ENCODE measurements around the gene CPEB3.
"Not testable (repeated sequence)": the region's sequence is repeated elsewhere in the genome, so short reads cannot be mapped to it uniquely, and the experiment has no call there.

CPEB3 gene

DNA sequence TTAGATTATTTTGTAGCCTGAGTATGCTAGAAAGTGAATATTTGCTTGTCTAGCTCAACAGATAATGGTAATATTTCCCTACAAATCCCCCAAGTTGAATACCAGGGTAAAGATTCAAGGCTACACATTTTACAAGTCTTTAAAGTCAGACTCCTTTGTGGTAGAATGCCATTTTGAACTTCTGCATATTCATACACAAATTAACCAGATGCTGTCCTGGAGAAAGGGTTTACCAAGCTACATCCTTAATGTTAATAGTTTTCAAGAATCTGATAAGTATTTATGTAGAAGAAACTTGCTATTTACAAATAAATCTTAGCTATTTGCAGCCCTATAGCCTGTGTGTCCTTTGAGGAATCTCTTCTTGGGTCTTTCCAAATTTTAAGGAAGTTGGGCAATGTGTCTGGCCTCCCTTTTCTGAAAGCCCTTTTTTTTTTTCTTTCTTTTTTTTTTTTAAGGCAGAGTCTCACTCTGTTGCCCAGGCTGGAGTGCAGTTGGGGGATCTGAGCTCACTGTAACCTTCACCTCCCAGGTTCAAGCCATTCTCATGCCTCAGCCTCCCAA lies 82.6 kb downstream of the CPEB3 start:
- no peak for DNase-seq

DNA sequence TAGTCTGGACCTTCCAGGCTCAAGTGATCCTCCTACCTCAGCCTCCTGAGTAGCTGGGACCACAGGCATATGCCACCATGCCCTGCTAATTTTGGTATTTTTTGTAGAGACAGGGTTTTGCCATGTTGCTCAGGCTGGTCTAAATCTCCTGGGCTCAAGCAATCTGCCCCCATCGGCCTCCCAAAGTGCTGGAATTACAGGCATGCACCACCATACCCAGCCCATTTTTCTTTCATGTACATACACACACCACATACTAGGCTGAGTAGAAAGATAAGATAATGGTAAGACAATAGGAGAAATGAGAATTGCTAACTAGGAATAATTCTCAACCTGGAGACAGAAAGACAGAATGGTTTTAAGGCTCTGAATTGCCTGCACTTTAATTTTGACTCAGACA lies 83.8 kb downstream of the CPEB3 start:
- no peak for DNase-seq

DNA sequence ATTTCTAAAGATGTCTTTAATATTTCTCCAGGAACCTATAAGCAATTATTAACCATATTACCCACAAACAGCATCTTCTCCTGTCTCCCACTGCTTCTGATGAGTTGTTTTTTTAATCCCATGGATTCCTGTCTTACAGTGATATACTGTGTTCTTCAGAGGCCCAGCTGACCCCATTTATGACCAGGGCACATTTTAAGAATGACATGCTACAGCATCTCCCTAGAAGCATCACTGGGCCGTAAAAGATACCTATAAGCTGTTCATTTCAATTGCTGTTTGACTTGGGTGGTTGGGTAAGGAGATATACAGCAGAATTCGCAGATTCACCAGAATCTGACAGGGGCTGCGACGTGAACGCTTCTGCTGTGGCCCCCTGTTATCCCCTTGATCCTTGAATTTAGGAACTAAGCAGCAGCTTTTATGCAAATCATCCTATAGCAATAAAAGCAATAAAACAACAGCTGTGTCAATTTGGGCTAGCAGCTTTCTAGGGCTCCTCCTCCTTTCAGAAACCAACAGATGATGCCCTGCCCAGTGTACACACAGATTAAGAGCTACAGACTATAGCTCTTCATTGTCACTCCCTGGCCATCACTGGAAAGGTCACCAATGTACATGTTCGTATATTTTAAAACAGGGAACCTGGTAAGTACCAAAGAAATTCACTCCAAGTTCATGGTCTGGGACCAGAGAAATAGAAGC lies 86.8 kb downstream of the CPEB3 start:
- no peak for DNase-seq

DNA sequence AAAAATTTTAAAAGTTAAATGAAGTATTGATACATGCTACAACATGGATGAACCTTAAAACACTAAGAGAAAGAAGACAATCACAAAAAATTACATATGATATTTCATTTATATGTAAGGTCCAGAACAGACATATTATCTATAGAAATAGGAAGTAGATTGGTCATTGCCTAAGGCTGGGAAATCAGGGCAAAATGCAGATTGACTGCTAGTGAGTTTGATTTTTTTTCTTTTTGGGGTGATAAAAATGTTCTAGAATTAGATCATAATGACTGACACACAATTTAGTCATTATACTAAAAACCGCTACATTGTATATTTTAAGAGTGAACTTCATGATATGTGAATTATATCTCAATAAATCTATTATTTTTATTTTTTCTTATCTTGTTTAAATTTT lies 88.3 kb downstream of the CPEB3 start:
- DNase-seq: no peak

DNA sequence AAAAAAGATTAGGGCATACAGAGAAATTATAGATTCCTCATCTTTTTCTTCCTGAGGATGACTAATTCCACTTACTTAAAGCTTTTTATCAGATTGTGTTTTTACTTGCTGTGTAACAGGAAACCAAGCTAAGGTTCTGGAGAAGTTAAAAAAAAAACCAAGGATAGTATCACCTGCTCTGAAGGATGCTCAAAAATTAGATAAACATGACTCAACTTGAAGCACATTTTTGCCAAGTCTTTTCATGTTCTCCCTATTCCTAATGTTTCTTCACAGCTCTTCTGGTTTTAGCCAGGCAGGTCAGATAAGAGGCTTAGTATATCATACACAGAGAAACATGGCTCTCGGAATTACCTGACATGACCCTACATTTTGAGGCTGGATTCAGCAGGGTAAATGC lies 90.3 kb downstream of the CPEB3 start:
- peak; percentile 4 for DNase-seq

DNA sequence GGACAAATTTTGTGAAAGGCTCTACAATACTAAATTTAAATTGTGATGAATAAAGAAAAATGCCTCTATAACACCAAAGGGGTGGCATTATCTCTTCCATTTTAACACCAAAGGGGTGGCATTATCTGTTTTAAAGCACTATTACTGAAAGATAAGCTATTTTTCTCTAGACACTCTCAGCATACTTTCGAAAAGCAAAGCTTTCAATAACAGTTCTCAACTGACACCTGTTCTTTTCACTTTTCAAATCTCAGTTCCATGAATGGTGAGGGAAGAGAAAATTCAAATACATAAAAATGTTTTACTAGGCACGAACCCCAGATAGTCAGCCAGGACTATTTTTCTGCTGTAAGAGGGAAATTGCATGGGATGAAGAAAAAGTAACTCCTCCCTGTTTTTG lies 103.8 kb downstream of the CPEB3 start:
- DNase-seq: no peak

DNA sequence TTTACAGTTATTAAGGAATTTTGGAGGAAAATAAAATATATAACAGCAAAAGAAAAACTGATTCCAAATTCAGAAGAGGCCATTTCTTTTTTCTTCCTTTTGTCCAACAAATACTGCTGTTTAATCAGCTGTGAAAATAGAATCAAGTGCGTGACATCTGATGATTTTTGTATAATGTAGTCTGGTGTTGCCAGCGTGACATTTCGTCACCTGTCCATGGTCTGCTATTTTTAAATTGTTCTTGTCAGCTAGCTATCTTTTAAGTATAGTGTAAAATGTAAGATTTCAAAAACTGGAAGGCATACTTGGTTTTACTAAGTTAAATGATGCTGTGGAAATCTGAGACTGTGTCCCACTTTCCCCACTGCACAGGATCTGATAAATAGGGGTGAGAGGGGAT lies 105.9 kb downstream of the CPEB3 start:
- no peak for DNase-seq

DNA sequence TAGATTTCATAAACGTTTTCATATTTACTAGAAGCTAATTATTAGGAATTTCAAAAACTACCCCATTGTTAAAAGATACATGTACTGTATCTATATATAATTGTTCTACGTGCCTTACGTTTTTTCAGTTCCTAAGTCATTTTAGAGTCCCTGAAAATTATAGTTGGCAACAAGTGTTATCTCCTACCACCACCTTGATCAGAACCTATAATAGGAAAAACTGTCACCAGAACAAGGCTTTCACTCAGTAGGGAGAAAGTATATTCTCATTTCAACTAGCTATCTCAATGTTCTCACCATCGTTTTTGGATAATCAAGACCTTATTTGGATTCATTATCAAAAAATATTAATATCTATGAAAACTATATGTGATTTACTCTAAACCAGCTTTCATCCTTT lies 107.7 kb downstream of the CPEB3 start:
- DNase-seq: no peak

DNA sequence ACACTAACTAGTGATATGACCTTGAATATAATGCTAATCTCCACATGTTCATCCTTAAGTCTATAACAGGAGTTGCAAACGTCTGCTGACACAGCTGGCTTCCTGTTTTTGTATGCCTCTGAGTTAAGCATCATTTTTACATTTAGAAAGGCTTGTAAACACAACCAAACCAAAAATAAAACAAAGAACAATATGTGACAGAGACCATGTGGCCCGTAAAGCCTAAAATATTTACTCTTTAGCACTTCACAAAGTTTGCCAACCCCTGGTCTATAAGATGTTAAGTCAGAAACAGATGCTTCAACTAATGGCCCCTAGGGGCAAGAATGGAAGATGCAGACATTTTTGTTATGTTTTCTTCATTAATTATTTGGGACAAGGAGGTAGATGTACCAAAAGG lies 109.3 kb downstream of the CPEB3 start:
- no peak for DNase-seq

DNA sequence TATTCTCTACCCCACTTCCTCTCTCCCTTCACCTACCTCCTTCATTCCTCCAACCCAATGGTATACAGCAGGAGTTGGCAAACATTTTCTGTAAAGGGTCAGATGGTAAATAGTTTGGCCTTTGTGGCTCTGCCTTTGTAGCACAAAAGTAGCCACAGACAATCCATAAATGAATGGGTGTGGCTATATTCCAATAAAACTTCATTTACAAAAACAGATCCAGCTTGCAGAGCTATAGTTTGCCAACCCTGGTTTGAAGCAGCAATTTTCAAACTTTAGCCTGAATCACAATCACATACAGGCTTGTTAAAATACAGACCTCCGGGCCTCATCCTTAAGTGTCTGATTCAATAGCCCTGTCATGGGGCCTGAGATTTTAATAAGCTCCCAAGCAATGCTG lies 110.5 kb downstream of the CPEB3 start:
- no peak for DNase-seq

DNA sequence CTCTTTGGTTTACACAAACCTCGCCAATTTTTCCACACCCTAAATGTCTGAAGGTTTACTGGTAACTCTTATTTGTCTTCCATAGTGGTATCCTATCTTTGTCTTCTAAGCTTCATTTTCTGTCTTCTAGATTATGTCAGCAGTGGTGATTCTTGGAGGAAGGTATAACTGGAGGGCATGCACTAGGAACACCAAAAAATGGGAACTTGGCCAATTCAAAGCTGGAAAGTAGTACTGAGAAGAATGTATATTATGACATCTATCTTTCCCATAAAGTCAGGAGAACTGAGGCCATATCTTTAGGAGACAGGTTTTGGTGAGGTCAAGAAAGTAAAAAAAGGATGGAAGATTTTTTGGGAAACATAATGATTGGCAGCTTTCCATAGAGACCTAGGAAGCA lies 113.3 kb downstream of the CPEB3 start:
- peak; percentile 12 for DNase-seq

DNA sequence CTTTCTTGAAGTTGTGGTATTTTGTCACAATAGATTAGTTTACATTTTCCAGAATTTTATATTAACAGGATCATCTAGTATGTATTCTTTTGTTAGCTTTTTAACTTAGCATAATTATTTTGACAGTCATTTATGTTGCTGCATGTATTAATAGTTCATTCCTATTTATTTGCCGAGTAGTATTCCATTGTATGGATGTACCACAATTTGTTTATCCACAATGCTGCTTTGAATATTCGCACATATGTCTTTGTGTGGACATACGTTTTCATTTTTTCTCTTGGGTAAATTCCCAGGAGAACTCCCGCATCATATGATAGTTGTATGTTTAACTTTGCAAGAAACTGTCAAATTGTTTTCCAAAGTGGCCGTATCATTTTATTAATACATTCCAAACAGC lies 115.7 kb downstream of the CPEB3 start:
- no peak for DNase-seq

DNA sequence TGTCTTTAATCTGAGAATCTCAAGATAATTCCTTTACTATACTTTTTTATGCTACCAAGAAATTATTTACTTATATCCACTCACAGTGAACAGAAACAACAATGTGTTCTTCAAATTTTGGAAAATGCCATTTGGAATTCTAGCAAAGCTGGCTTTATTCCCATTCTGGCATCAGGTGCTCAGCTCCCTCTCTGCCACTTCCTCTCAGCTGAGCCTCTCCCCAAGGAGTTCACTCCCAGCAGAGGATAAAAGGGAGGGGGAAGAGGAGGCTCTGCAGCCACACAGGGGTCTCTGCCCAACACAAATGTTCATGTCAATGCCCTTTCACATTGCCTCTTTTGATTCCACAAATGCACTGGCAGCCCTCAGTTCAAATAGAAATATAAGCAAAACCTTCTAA lies 116.9 kb downstream of the CPEB3 start:
- DNase-seq: no peak

DNA sequence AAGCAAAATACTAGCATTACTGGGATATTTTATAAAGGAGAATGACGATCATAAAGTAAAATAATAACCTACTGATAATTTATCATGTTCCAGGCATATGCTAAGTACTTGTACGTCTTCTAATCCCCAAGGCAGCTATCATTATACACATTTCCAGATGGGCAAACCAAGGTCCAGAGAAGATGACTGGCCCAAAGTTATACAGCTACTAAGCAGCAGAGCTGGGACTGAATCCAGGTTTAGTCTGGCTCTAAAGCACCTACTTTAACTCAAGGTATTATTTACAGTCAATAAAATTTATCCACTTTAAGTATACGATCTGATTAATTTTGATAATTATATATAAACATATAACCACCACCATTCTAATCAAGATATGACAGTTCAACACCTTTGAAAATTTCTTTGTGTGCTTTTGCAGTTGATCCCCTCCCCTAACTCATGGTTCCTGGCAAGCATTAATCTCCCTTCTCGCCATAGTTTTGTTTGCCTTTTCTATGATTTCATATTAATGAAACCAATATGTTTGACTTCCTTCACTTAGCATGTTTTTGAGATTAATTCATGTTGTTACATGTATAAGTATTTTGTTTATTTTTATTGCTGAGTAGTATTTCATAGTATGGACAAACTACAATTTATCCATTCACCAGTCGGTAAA lies 126.7 kb downstream of the CPEB3 start:
- DNase-seq: no peak

DNA sequence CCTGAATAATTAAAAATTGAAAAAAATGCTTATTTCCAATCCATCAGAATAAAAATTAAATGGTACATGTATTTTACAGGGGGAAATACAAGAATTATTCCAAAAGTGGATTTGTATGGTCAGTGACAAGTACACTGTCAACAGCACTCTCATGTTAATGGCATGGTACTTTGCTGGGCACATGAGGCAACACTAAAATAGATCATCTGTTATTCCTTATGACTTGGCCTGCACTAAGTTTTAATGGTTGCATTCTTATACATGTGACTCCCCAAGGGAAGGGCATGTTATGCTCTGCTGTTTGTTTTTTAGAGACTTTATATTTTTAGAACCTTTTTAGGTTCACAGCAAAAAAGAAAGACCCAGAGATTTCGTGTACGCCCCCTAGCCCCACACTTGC lies 128.3 kb downstream of the CPEB3 start:
- DNase-seq: no peak

DNA sequence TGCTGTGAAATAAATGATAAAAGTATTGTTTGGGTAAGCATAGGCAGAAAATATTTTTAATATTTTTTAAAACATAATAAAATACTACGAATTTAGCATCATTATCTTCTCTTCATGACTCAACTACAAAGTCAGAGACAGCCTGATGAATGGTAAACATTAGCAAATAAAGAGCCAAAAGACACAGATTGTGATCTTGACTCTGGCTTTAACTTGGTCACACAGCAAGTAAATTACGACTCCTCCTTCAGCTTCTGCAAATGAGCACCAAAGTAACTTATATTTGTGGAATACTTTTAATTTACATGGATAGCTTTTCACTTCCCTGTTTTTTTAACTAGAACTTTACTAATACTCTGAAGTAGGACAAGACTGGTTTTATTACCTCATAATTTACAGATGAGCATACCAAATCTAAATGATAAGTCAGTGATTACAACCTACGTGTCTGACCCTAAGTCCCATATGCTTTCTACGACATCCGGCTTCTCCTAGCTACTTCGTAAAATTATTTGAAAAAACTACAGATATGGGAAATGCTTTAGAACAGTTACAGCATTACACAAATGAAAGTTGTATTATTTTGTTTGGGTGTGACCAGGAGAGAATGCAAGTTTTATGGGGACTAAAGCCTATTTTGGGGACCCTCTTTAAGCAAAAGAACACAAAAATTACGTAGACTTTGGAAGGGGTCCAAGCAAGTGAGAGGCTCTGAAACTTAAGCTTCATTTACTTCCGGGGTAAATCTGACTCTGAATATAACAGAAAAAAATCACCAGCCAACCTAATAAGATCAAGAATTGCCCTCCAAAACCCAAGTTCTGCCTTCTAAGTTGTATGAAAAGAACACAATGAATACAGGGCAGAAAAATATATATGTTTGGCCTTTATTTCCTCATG lies 133.8 kb downstream of the CPEB3 start:
- no peak for DNase-seq

DNA sequence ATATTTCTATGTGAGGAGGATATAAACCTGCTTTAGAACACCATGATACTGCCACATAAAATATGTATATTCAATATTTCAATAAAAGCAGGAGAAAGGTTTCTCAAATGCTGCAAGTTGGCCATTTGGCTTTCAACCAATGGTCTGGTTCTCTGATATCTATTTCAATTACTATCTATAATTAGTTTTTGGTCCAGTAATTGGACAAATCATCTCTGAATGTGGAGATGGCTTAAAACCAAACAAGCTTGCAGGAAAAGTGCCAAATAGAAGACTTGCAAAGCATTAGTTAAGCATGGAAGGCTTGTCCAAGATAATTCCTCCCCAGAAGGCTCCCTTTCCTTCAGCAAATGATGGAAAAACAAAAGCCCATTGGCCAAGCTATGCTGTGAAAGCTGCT lies 140.1 kb downstream of the CPEB3 start:
- DNase-seq: no peak

DNA sequence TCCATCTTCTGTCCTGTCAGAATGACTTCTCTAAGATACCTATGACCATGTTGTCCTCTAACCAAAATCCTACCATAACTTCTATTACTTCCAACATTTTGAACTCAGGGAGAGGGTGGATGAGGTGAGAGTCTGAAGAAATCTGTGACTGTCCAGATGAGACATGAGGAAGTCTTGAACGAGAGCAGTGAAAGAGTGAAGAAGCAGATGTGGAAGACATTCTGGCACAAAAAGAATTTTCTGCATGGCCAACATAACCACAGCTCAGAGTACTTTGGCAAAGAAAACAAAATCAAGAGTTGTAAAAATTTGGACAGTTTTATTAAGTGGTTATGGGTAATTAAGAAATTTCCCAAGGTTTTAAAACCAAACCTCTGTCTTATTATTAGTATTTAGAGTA lies 141.6 kb downstream of the CPEB3 start:
- no peak for DNase-seq

DNA sequence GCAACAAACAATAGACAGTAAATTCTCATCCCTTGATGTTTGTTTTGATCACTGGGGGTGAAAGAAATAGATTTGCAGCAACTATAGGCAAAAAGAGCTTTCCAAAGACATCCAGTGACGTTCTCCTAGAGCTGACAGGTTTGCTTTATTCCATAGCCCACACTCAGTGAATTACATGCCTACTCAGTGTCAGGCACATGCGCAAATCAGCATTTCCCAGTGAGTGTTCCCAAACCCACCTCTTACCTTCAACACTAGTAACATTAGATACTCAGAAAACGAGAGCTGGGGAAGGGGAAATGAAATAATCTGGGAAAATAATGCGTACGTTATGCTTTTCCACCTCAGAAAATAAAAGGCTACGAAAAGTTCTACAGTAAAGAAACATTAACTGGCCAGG lies 144.1 kb downstream of the CPEB3 start:
- no peak for DNase-seq

DNA sequence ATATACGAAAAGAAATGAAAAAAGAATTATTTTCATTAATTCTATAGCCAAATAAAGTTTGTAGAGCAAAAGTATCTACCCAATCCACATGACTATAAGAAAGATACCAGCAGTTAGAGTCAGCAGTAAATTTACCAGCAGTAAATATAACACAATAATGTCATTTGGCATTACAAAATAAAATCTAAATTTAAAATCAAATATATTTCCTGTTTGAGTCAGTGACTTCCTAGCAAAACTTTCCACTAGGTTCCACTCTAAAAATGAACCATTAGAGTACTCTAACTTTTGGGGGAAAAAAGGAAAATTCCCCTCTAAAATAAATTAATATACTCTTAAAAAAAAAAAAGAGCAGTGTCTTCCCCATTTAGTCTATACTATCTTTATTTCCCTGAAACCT lies 144.8 kb downstream of the CPEB3 start:
- no peak for DNase-seq

DNA sequence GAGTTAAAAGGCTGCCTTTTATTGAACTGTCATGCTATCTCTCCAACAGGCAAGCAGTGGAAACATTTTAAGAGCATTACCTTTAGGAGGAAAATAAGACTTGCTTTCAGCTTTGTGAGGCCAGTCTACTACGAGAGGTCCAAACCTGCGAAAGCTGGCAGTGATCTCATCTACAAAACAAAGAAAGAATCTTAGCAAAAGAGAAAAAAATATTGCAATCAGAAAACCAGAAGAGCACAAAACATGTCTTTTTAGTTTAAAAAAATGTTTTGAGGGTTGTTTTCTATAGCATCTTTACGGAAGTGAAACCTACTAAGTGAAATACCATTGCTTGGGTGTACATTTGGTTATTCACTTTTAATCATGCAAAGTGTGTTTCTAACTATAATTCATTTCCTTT lies 147.9 kb downstream of the CPEB3 start:
- DNase-seq: no peak

DNA sequence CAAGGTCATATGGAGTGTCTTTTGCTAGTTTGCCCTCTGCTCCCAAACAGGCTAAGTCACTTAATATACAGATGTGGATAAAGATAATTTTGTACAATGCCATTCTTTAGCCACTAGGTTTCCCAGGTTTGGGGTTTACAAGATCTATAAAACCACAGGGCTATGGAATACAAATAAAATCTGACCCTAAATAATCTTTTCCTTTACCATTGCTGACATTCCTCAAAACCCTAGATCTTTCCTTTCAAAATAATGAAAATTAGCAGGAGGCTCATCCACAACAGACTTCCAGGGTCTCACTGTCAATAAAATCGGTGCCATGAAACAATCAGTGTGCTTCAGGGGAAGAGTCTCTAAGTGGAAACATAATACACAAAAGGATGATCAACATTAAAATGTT lies 148.4 kb downstream of the CPEB3 start:
- no peak for DNase-seq

DNA sequence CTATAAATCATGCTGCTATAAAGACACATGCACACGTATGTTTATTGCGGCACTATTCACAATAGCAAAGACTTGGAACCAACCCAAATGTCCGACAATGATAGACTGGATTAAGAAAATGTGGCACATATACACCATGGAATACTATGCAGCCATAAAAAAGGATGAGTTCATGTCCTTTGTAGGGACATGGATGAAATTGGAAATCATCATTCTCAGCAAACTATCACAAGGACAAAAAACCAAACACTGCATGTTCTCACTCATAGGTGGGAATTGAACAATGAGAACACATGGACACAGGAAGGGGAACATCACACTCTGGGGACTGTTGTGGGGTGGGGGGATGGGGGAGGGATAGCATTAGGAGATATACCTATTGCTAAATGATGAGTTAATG lies 149.7 kb downstream of the CPEB3 start:
- not testable (repeated sequence) for DNase-seq

DNA sequence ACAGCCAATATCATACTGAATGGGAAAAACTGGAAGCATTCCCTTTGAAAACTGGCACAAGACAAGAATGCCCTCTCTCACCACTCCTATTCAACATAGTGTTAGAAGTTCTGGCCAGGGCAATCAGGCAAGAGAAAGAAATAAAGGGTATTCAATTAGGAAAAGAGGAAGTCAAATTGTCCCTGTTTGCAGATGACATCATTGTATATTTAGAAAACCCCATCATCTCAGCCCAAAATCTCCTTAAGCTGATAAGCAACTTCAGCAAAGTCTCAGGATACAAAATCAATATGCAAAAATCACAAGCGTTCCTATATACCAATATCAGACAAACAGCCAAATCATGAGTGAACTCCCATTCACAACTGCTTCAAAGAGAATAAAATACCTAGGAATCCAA lies 156.8 kb downstream of the CPEB3 start:
- not testable (repeated sequence) for DNase-seq
